ENCODE data around the gene FGB.
"Not testable (repeated sequence)": the region's sequence is repeated elsewhere in the genome, so short reads cannot be mapped to it uniquely, and the experiment has no call there.

Gene FGB

DNA sequence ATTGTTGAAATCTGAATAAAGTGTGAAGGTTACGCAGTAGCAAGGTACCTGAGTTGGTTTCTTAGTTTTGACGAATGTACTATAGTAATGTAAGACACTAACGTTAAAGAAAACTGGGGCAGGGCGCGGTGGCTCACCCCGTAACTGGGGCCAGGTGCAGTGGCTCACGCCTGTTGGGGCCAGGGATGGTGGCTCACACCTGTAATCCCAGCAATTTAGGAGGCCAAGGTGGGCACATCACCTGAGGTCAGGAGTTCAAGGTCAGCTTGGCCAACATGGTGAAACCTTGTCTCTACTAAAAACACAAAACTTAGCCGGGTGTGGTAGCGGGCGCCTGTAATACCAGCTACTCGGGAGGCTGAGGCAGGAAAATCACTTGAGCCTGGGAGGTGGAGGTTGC lies 34.5 kb downstream of the FGB start:
- DNase-seq (ENCODE audit: low read depth) = not testable (repeated sequence)

DNA sequence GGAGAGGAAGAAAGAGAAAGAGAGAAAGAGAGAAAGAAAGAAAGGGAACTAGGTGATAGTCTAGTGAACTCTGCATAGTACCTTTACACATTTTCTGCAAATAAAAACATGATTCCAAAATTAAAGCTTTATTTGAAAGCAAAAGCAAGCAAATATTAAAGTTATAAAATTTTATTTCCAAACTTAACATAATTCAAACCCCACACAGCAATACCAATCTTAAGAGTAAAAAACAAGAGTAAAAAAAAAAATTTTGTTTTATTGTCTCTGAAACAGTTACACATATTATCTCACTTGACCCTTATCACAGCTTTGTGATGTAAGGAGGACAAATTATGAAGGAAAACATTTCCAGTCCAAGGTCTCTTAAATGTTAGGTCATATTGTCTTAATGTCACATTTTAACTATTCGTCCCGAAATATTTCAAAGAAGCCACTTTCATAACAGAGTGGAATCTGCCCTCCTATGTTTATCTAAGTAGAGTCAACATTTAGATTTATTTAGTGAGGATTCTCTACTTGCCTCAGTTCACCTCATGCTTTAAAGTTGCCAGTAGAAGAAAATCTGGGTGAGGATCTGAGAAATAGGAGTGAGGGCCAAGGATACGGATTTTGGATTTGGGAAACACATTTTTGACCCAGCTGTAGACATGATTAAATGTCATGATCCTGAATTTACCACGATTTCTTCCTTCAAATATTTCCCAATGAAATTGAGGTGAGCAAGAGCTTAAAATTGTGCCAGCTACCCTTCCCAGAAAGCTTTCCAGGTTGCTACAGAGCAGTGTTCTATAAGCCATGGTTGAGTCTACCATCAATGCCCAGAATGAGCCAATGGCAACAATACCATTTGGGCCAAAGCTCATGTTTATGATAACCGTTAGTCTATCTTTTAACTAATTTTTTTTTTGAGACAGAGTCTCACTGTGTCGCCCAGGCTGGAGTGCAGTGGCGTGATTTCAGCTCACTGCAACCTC lies 35.3 kb downstream of the FGB start:
- no peak for DNase-seq (ENCODE audit: low read depth)

DNA sequence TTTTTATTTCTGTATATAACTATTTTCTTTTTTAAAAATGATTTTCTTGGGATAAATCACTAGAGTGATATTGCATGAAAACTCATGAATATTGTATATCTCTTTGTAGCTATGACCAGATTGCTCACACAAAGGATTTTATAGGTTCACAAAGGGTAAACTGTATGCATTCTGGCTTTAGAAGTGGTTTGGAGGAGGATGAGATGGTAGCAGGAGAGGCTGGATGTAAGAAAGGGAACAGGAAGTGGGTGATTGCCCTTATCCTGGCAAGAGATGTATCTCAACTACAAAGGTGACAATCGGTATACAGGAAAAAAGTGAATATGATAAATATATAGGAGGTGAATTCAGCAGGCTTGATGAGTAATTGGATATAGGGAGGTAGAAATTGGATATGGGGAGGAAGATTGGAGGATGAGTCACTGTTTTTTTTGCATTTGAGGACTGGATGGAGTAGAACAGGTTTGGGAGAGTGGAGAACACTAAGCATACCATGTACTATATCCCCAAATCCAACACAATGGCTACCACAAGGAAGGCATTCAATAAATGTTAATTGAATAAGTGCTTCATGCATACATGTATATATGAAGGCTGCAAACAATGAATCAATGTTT lies 39.7 kb downstream of the FGB start:
- DNase-seq (ENCODE audit: low read depth) = no peak

DNA sequence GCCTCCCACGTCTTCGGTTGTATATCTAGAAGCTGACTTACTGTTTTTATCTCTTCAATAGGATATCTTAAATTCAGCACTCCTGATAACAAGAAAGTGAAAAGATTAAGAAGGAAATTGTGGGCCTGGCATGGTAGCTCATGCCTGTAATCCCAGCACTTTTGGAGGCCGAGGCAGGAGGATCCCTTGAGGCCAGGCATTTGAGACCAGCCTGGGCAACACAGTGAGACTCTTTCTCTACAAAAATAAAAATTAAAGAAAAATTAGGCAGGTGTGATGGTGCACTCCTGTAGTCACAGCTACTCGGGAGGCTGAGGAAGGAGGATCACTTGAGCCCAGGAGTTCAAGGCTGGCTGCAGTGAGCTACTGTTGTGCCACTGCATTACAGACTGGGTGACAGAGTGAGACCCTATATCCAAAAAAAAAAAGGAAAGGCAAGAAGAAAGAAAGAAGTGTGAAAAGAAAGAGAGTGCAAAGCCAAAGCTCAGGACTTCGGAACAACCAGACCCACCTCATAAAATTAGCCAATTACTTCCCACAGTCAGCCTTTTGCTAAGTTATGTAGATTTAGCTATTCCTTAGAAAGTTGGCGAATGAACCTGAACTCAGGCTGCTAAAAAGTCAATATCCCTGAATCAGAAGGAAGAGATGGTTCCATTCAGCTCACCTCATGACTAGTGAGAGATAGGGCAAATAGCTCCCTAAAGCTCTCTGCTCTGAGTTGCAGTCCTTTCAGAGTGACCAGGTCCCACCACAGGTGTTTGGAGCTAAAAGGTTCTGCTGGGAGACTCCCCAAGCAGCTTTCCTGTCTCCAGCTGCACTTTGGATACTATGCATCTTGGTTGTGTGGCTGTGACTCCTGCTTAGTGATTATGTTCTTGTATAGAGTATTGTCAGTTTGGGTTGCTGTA lies 40.5 kb downstream of the FGB start:
- no peak for DNase-seq (ENCODE audit: low read depth)

DNA sequence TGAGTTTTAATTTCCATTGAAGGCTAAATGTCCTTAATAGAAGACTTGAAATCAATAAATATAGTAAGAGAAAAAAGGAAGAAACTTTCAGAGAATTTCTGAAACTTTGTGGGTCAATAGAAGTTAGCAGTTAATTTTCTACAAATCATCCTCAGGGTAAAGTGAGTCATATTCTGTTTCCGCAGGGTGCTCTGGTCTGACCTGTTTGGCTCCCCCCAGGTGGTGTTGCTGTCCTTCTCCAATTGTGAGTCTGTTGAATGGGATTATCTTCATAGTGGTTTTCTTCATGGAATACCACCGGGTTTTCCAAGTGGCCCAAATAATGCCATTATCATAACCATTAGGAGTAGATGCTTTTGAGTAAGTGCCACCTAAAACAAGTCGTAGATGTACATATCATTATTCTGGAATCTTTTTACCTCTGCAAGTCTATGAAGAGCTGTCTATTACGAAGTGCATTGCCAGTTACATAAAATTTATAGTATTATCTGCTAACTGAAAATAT lies 41.9 kb downstream of the FGB start:
- no peak for DNase-seq (ENCODE audit: low read depth)

DNA sequence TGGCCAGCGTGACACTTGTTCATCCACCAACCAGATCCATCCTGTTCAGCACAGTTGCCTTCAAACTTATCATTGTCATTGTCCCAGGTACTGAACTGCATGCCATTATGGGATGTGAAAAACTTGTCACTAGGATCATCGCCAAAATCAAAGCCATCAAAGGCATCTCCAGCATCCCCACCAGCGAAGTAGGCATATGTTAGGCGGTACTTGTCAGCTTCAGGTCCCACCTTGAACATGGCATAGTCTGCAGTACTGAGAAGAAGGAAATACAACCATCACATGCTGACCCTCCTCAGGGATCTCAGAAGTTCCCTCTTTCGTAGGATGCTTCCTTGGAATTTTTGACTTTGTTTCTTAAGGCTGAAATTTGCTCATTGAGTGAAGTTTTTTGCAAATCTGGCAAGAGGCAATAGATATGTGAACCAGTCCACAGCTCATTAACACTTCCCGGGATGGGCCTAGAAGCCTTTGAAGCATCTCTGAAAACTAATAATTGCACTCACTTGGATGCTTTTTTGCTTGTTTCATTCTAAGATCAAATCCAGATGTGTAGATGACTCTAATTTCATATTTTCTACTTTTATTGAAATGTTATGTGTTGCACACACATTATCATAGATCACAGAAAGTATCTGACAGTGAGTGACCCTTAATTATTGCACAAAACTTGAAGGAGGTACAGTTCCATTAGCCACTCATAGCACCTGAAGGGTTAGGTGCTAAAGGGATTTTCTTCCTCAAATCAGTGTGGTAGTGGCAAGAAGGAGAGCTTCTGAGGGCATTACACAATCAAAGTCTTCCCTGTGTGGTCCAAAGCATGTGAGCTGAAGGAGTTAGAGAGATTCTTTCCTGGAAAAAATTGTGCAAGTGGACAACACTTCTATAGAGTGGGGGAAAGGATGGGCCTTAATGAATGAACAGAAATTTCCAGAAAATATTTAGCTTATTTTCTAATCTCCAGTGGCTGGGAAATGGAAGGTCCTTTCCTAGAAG lies 44.2 kb downstream of the FGB start:
- no peak for DNase-seq (ENCODE audit: low read depth)

DNA sequence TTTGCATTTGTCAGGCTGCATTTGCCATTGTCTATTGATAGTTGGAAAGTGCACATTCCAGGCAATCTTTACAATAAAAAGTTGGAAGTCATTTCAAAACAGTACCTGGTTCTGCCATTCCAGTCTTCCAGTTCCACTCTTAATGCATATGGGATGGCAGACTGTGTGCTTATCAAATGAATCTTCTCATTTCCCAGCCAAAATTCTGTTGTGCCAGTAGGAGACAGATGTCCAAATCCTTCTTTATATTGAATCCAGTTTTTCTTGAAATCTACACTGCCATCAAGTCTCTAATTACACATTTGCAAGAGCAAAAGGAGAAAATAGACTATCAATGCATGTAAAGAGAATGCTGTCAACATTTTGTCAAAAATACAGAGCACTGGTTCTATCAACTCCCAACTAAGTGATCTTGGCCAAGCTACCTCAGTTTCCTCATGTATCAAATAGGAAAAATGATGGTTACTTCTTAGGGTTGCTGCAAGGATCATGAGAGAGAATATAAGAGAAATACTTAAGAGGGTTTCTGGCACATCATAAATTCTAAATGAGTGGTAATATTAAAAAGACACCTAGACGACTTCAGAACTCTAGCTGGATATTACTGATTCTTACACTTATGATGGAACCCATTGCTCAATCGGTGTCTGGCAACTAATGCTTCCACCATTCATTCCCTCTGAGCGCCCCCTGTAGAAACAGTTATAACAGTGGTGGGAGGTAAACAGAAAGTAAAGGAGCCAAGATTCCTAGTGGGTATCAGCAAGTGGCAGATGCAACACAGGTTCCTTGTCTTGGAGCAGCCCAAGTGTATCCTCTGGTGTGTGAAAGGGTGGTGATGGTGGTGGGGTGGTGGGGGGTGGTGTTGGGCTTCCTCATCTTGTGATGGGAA lies 45.8 kb downstream of the FGB start:
- DNase-seq (ENCODE audit: low read depth) = no peak

DNA sequence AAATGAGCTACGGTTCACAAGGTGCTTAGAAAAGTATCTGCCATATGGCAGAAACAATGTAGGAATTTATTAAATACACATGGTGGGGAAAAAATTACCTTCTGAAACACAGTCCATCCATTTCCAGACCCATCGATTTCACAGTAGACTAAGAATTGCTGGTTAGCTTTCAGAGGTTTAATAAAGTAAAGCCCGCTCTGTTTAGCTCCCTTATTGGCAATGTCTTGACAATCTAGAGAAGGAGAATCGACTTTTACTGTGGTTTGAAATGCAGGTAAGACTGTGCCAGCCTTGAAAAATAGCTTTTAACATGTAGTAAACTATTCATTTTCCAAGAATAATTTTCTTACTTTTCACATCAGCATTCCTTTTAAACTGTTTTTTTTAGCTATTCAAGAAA lies 46.7 kb downstream of the FGB start:
- DNase-seq (ENCODE audit: low read depth) = no peak

DNA sequence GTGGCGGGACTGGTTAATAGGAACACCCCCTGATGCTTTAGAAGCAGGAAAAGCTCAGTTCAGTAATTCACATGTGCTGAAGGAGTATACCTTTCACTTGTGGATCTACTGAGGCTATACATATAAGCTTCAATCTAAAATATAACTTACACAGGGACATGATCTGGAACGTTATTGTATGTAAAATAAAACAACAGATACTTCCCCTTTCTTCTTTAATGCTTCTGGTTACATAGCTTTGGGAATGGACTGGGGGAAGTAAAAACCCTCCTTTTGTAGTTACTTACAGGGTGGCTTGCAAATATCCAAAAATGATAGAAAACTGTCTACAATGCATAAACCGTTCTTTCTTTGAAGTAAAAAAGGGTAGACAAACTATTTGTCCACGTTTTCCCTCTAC lies 47.8 kb downstream of the FGB start:
- no peak for DNase-seq (ENCODE audit: low read depth)

DNA sequence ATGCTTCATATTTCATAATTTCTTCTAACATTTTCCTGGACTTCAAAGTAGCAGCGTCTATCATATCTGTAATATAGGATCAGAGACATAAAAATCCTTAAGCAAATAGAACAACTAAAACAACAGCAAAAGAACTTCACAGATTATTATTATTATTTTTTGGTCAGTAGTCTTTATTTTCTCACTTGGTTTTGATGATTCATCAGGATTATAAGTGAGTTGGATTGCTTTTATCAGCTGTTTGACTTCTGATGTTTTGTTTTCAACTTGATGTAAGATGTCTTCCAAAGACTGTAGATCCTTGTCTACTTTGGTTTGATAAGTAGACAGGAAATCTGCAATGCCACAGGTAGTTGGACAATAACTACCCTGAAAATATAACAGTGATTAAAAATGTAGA lies 49.0 kb downstream of the FGB start:
- no peak for DNase-seq (ENCODE audit: low read depth)

DNA sequence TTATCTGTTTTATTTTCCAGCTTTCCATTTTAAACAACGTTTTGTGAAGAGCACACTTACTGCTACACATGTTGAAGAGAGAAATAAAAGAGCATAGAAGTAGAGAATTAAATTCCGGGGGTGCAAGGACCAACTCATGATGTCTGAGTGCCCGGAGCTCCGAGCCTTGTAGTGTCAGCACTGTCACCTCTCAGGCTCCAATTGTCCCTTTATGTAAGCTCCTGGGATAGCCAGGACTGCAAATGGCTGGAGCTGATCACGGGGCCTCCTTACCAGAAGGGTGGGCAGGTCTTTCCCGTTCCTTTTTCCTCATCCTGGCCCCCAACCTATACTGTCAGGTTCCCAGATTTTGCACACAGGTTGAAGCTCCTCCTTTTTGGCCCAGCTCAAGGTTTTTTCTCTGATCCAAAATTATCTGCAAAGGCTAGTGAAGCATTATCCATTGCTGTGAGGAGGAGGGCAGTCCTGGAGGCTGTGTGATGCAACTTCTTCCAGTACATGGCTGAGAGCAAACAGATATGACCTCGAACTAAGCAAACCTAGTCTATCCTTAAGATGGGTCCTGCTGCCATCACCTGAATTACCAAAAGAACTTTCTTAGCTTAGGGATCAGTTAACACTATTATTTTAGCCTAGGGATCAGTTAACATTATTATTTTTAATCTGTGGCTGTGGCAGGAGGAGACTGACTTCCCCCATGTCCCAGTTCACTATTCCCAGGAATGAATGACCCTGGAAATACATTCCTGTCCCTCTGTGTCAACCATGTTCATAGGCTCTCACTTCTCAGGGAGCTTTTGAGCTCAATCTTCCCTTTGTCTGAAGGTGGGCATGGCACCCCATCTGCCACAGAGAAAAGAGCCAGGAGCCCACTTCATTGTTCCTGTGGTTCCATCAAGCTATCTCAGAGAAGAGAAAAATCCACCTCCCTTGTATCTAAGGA lies 49.9 kb downstream of the FGB start, which contains the start of gene FGG:
TSS of gene FGG (minus strand) at position 185 of the 943 bp plus-strand sequence. CDS start at position 138, 47 bp downstream.
- DNase-seq (ENCODE audit: low read depth) = no peak

DNA sequence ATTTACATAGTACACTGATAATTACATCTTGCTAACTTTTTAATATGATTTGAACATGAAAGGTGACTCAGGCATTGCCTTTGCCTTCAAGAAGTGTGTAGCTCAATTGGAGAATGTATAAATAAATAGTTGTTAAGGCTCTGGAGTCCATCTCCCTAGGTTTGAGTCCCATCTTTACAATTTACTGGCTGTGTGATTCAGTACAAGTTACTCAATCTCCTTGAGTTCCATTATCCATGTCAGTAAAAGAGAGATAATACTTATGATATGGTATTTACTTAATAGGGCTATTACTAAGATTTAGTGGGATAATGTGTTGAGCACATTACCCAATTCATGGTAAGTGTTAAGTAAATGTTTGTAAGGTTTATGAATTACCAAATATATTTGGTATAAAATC lies 51.5 kb downstream of the FGB start:
- DNase-seq (ENCODE audit: low read depth) = no peak

DNA sequence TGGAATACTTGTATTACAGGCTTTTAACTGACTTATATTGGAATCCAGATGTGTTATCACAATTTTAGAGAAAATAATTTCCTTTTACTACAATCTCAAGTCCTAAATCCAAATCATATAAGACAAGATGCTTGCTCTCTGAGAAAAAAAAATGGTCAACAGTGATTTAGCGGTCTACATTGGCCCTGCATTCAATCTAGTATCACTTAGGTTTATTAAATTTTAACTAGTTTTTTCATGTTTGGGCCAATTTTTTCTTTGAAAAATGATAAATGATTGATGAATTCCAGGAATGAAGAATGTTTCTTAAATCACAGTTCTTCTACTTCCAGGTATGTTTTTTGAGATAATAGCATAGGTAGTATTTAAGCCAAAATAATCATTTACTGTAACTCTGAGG lies 52.4 kb downstream of the FGB start:
- no peak for DNase-seq (ENCODE audit: low read depth)

DNA sequence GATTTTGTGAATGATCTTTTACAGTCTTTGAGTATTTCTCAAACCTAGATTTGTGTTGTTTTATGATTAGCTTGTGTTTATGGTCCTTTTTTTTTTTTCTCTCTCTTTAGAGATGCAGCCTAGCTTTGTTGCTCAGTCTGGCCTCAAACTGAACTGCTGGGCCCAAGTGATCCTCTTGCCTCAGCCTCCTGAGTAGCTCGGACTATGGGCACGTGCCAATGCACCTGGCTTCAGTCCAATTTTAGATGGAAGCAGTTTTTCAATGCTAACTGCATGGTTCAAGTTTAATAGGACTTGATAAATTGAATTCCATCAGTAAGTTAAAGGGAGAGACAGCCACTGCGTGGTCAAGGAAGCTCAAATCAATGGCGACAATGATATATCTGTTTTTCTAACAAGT lies 53.5 kb downstream of the FGB start:
- DNase-seq (ENCODE audit: low read depth) = no peak

DNA sequence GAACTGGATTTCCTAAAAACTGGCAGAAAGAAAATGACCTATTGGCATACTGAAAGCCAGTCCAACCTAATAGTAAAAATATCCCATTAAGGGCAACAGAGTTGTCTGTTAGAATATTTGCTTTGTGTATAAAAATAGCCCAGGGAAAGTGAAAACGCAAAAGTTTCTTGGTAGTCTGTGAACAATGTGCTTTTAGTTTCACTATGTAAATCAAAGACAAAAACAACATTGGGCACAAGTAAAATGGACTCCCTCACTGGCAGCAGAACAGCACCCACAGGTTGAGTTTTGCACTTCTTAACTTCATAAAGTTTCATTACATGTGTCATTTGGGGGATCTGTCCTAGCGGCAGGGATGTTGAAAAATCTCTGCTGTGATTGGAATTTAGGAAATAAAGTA lies 53.9 kb downstream of the FGB start:
- DNase-seq (ENCODE audit: low read depth) = no peak

DNA sequence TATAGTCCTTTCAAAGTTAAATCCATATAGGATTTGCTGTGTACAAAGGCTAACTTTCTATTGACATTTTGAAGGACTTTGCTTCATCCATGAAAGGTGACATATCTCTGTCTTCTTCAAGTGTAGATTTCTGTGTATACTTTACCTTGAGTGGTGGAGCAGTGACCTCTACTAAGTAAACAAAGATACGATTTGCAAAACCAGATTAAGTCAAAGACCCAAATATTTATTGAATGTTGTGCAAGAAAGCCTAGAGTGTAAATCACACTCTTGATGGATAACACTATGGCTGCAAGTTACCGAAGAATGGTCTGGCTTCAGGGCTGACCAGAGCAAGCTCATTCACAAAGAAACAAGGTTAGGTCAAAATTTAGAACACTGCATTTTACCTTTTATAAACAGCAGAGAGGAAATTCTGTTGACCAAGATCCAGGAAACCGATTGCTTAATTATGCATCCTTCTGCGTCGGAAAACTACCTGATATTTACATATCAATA lies 55.1 kb downstream of the FGB start:
- DNase-seq (ENCODE audit: low read depth) = no peak

DNA sequence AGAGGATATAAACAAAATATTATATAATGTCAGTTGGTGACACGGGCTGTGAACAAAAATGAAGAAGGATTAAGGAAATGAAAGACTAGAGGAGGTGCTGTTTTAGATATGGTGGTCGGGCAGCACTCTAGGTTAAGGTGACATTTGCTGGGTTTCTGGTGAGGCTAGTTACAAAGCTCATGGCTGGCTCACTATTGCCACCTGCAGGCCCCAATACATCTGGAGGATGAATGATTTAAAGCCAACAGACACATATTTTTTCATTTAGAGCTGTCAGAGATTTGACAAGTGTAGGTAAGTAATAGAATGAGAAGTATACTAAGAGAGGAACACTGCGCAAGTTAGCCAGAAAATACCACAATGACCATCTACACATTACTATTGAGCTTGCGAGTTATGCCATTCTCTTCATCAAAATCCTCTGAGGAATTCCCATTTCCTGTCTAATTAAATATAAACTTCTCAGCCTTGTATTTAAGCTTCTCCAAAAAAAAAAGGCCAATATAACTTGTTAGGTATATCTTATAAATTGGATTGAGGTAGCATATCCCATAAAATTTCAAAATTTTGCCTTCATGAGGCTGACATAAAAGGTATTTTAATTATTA lies 56.0 kb downstream of the FGB start:
- no peak for DNase-seq (ENCODE audit: low read depth)

DNA sequence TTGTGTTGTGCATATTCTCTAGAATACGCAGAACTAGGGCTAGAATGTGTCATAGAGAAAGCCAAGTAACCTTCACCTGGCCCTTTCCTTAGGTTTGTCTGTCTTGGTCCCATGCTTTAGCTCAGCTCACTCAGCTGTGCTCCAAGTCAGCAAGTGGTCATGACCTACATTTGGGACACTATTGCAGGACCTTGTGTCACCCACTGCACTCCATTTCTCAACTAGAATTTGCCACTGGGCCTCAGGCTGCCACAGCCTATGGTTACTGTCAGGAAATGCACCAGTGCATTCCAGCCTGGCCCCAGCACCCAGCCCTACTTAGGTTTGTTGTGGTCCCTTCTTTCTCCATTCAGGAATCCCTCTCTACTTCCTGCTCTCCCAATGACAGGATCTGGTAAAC lies 57.3 kb downstream of the FGB start:
- no peak for DNase-seq (ENCODE audit: low read depth)

Data from CMK (cell line).